D721Med (cell line): ENCODE results near the gene PMP22.
"Not testable (repeated sequence)": the region's sequence is repeated elsewhere in the genome, so short reads cannot be mapped to it uniquely, and the experiment has no call there.

Source experiments
- DNase-seq: peaks from one replicate; pipeline ENCODE4 v3.0.0; 2011; ENCODE audit warnings: low spot score; ENCODE audit not compliant: insufficient read length
- FAIRE-seq: peaks from 2 replicates; lab custom pipeline; 2011; peaks lifted over from hg19 to GRCh38; lab: Jason Lieb, UNC
- CTCF ChIP-seq: IDR thresholded peaks from 2 replicates; pipeline ENCODE4 v1.5.1; 2012; ENCODE audit warnings: mild to moderate bottlenecking, control low read depth; ENCODE audit not compliant: insufficient read depth; ENCODE audit errors: missing control alignments

Gene PMP22

GRCh38 chr17:15233022-15233805 lies 31.9 kb downstream of the PMP22 start:
- DNase-seq: no peak
- no peak for FAIRE-seq

GRCh38 chr17:15232517-15232915 lies 32.6 kb downstream of the PMP22 start:
- TF ChIP-seq CTCF: no peak
- no peak for FAIRE-seq
- no peak for DNase-seq

More at GRCh38 chr17:15233022-15233805, 31.9 kb downstream of the PMP22 start:
- TF ChIP-seq CTCF: no peak

- no peak for FAIRE-seq
- no peak for TF ChIP-seq CTCF
- DNase-seq: no peak
Observed at GRCh38 chr17:15231851-15232516, 33.1 kb downstream of the PMP22 start.

GRCh38 chr17:15230866-15231265 lies 34.3 kb downstream of the PMP22 start:
- no peak for FAIRE-seq
- no peak for TF ChIP-seq CTCF
- no peak for DNase-seq

DNA sequence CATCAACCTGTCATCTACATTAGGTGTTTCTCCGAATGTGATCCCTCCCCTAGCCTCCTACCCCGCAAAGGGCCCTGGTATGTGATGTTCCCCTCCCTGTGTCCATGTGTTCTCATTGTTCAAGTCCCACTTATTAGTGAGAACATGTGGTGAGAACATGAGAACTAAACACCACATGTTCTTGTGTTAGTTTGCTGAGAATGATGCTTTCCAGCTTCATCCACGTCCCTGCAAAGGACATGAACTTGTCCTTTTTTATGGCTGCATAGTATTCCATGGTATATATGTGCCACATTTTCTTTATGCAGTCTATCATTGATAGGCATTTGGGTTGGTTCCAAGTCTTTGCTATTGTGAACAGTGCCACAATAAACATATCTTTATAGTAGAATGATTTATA lies 43.3 kb downstream of the PMP22 start:
- not testable (repeated sequence) for DNase-seq, FAIRE-seq

GRCh38 chr17:15220785-15221184 lies 44.3 kb downstream of the PMP22 start:
- DNase-seq: no peak
- no peak for FAIRE-seq

GRCh38 chr17:15216481-15216880 lies 48.6 kb downstream of the PMP22 start:
- TF ChIP-seq CTCF: no peak
- DNase-seq (no peak), FAIRE-seq (no peak)

More at GRCh38 chr17:15220785-15221184, 44.3 kb downstream of the PMP22 start:
- no peak for TF ChIP-seq CTCF
